Brain microvascular endothelial cell (primary cell): ENCODE data around the gene ADGRB3.
A peak's percentile ranks its signal among the peaks of the same experiment; 100 is the strongest.

Source experiments
- DNase-seq: peaks from one replicate; pipeline ENCODE4 v3.0.0-alpha.2; 2020
- H3K27ac ChIP-seq: fragments of 250-450 bp; sonication (Bioruptor Pico); 2 replicates; pipeline ENCODE4 v1.5.1; 2020; ENCODE audit warnings: mild to moderate bottlenecking, moderate library complexity
- H3K27me3 ChIP-seq: fragments of 250-450 bp; sonication (Bioruptor Pico); replicated peaks from 2 replicates; pipeline ENCODE4 v1.5.1; 2020; ENCODE audit warnings: mild to moderate bottlenecking
- H3K36me3 ChIP-seq: fragments of 250-450 bp; sonication (Bioruptor Pico); replicated peaks from 2 replicates; pipeline ENCODE4 v1.5.1; 2020; ENCODE audit warnings: mild to moderate bottlenecking
- H3K4me3 ChIP-seq: 2 replicates; pipeline ENCODE4 v1.5.1; 2011; ENCODE audit warnings: low read depth, mild to moderate bottlenecking, control low read depth, low read length, moderate library complexity
- in situ Hi-C: cut with HindIII; loops from 2 replicates; pipeline ENCODE4 v1.10.0; 2017; ENCODE audit warnings: low sequenced_read_pairs, low pct_ligation_motif_present
- TF ChIP-seq, protein P1 (sequence below): IDR thresholded peaks from 2 replicates; pipeline ENCODE4 v1.5.1; 2011; ENCODE audit warnings: low read depth, mild to moderate bottlenecking, moderate library complexity, low read length, control low read depth, inconsistent platforms; ENCODE audit errors: missing control alignments

The ADGRB3 gene

DNA sequence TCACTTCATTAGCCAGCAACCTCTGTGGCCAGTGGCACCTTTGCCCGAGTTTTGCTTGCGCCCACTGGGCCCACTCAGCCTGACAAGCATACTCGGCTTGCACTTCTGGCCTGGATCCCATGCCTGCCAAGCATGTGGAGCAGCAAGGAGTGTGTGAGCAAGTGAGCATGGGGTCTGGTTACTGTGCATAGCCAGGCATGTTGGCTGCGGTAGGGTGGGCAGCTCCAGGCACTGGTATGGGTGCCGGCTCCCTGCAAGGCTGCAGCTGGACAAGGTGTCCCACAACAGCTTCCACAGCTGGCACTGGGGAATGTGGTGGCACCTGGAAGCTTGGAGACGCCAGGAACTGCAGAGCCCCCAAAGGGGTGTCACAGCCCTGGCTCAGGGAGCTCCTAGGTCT lies 510.0 kb downstream of the ADGRB3 start:
- TF ChIP-seq, protein P1, sequence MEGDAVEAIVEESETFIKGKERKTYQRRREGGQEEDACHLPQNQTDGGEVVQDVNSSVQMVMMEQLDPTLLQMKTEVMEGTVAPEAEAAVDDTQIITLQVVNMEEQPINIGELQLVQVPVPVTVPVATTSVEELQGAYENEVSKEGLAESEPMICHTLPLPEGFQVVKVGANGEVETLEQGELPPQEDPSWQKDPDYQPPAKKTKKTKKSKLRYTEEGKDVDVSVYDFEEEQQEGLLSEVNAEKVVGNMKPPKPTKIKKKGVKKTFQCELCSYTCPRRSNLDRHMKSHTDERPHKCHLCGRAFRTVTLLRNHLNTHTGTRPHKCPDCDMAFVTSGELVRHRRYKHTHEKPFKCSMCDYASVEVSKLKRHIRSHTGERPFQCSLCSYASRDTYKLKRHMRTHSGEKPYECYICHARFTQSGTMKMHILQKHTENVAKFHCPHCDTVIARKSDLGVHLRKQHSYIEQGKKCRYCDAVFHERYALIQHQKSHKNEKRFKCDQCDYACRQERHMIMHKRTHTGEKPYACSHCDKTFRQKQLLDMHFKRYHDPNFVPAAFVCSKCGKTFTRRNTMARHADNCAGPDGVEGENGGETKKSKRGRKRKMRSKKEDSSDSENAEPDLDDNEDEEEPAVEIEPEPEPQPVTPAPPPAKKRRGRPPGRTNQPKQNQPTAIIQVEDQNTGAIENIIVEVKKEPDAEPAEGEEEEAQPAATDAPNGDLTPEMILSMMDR: no peak
- no peak for DNase-seq
- Histone ChIP-seq H3K4me3 (no peak overlapping the region), H3K27ac (no peak overlapping the region), H3K27me3 (no peaks in the 10 kb centered on the region), H3K36me3 (no peaks in the 10 kb centered on the region)
- in situ Hi-C loops: no loop called here

GRCh38 chr6:69146385-69146784 lies 511.3 kb downstream of the ADGRB3 start:
- TF ChIP-seq, protein P1: no peak
- no peak overlapping the region for H3K27ac ChIP-seq
- no peaks in the 10 kb centered on the region for H3K36me3 ChIP-seq
- H3K4me3 ChIP-seq: no peak overlapping the region
- no peak for DNase-seq
- no peaks in the 10 kb centered on the region for H3K27me3 ChIP-seq
- in situ Hi-C loops: no loop called here

DNA sequence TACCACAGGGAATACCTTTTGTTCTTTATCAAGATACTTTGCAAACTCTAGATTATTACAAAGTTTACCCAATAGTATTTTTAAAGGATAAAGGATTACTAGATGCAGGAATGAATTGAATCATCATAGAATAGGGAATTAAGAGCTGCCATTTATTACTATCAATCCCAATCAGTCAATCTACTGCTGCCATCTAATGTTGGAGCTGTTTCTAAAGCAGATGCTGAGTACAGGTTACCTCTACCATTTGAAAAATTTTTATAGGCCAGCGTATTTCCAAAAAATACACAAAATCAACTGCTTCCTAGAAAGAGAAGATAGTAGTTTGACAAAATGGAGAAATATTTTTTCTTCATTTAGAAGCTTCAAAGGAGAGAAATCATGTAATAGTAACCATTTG lies 520.4 kb downstream of the ADGRB3 start:
- in situ Hi-C loops: no loop called here
- no peak for DNase-seq
- Histone ChIP-seq H3K27ac (no peak overlapping the region), H3K36me3 (no peaks in the 10 kb centered on the region), H3K4me3 (no peak overlapping the region), H3K27me3 (no peaks in the 10 kb centered on the region)
- TF ChIP-seq, protein P1: no peak

DNA sequence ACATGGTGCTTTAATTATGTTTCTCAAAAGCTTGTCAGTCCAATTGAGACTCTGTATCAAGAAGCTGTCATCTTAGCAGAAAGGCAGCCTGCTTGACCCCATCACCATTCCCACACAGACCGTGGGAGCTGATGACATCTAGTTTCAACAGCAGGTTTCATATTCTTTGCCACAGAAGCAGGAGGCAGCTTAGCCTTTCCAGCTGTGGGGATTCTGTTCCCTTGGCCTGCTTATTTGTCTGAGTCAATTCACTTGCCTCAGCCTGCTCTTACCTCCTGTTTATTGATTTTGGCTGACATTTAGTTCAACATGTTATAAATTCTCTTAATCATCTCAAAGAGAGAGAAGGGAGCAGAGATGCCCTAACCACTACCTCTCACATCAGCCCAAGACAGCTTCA lies 527.7 kb downstream of the ADGRB3 start:
- TF ChIP-seq, protein P1: no peak
- in situ Hi-C loops: no loop called here
- no peaks in the 10 kb centered on the region for H3K27me3 ChIP-seq
- H3K4me3 ChIP-seq: no peak overlapping the region
- no peak overlapping the region for H3K27ac ChIP-seq
- no peaks in the 10 kb centered on the region for H3K36me3 ChIP-seq
- DNase-seq: no peak

DNA sequence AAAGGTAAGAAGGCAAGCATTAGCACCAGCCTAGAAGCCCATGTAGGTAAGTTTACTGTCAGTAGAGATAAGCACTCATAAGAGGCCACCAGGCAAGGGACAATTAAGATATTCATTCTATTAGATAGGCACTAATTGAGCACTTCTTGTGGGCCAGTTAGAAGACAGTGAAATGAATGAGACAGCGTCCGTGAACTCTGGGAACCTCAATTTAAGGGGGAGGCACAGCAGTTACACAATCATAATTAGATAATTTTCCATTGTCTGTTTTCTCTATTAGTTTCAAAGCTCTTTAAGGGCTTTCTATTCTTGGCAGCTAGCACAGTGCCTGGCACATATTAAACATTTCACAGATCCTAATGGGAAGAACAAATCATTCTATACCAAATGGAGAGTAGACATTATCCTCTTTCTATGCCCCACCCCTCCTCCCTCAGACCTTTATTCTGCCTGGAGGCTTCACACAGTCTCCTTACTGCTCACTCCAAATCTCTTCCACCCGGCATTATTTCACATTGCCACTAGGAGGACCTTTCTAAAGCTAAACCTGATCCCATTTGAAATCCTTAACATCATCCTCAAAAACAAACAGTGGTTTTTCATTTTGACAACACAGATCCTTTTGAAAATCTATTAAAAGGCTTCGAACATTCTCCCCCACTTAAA lies 529.6 kb downstream of the ADGRB3 start:
- Histone ChIP-seq H3K4me3 (no peak overlapping the region), H3K36me3 (no peaks in the 10 kb centered on the region), H3K27ac (no peak overlapping the region), H3K27me3 (no peaks in the 10 kb centered on the region)
- in situ Hi-C loops: no loop called here
- no peak for DNase-seq
- TF ChIP-seq, protein P1: peak; percentile 47

GRCh38 chr6:69179681-69180080 lies 544.6 kb downstream of the ADGRB3 start:
- TF ChIP-seq, protein P1: peak; percentile 8
- H3K27ac ChIP-seq: no peak overlapping the region
- no peaks in the 10 kb centered on the region for H3K27me3 ChIP-seq
- no peaks in the 10 kb centered on the region for H3K36me3 ChIP-seq
- in situ Hi-C loops: no loop called here
- H3K4me3 ChIP-seq: no peak overlapping the region
- DNase-seq: no peak
